SK-N-SH treated with all-trans-retinoic acid at 6 μM for 48 hours (cell line): ENCODE measurements around the gene PPP1R13B.

Source experiments
- CREB5 ChIP-seq: fragments of 250-450 bp; sonication (Bioruptor Pico); IDR thresholded peaks from 2 replicates; pipeline ENCODE4 v1.5.1; 2020; ENCODE audit warnings: low read depth, mild to moderate bottlenecking, moderate library complexity
- TOX ChIP-seq: fragments of 250-450 bp; sonication (Bioruptor Pico); IDR thresholded peaks from 2 replicates; pipeline ENCODE4 v1.8.0; 2021; ENCODE audit warnings: mild to moderate bottlenecking, moderate library complexity, borderline replicate concordance
- ZFP3 ChIP-seq: fragments of 250-450 bp; sonication (Bioruptor Pico); IDR thresholded peaks from 2 replicates; pipeline ENCODE4 v1.5.0; 2020; ENCODE audit warnings: mild to moderate bottlenecking, moderate library complexity
- ZFP30 ChIP-seq: fragments of 450-650 bp; formaldehyde crosslinking; IDR thresholded peaks from 2 replicates; pipeline ENCODE4 v1.5.0; 2022; ENCODE audit warnings: mild to moderate bottlenecking, moderate library complexity
- ZNF70 ChIP-seq: fragments of 450-650 bp; formaldehyde crosslinking; IDR thresholded peaks from 2 replicates; pipeline ENCODE4 v1.5.0; 2020; ENCODE audit warnings: mild to moderate bottlenecking, moderate library complexity

- TF ChIP-seq ZNF70 (no peak), ZFP30 (CRISPR knock-in tag) (no peak), CREB5 (CRISPR knock-in tag) (no peak), ZFP3 (CRISPR knock-in tag) (no peak), TOX (no peak)
These were observed 1.9 kb upstream of the PPP1R13B start for GRCh38 chr14:103849151-103849886.
